Neural progenitor cell (in vitro differentiated cells): ENCODE results near the gene HEATR5B. TPM values are rescaled to one million over a fixed set of nuclear protein-coding genes. Genes with fewer than 3 reads are reported as not detected.

Source experiments
- DNase-seq: peaks from one replicate; pipeline ENCODE4 v3.0.0-alpha.2; 2016; ENCODE audit warnings: low spot score
- H2AFZ ChIP-seq: fragments of 200-600 bp; sonication (generic); replicated peaks from 2 replicates; pipeline ENCODE4 v1.6.1; 2016; ENCODE audit warnings: antibody characterized with exemption
- H3F3A ChIP-seq: fragments of 200-600 bp; sonication (generic); 2 replicates; pipeline ENCODE4 v1.6.1; 2016; ENCODE audit warnings: antibody characterized with exemption, low read depth
- H3K27ac ChIP-seq: fragments of 200-600 bp; sonication (generic); 2 replicates; pipeline ENCODE4 v1.5.1; 2016; ENCODE audit warnings: mild to moderate bottlenecking
- H3K27me3 ChIP-seq: fragments of 200-600 bp; sonication (generic); 2 replicates; pipeline ENCODE4 v1.6.1; 2016; ENCODE audit warnings: mild to moderate bottlenecking, moderate library complexity
- H3K36me3 ChIP-seq: fragments of 200-600 bp; sonication (generic); 2 replicates; pipeline ENCODE4 v1.5.1; 2016
- H3K4me1 ChIP-seq: fragments of 200-600 bp; sonication (generic); 2 replicates; pipeline ENCODE4 v1.6.1; 2016; ENCODE audit warnings: mixed run types
- H3K4me2 ChIP-seq: fragments of 200-600 bp; sonication (generic); 2 replicates; pipeline ENCODE4 v1.6.1; 2016
- H3K4me3 ChIP-seq: fragments of 200-600 bp; sonication (generic); 2 replicates; pipeline ENCODE4 v1.5.1; 2016
- H3K79me2 ChIP-seq: fragments of 200-600 bp; sonication (generic); 2 replicates; pipeline ENCODE4 v1.6.1; 2016; ENCODE audit warnings: low read depth
- H3K9ac ChIP-seq: fragments of 200-600 bp; sonication (generic); 2 replicates; pipeline ENCODE4 v1.6.1; 2016
- H3K9me3 ChIP-seq: fragments of 200-600 bp; sonication (generic); 2 replicates; pipeline ENCODE4 v1.5.1; 2016; ENCODE audit warnings: low read depth
- H4K20me1 ChIP-seq: fragments of 200-600 bp; sonication (generic); 2 replicates; pipeline ENCODE4 v1.6.1; 2016; ENCODE audit warnings: low read depth
- H3K27ac Mint-ChIP-seq: 3 replicates; pipeline ENCODE4 v1.8.0; 2021; ENCODE audit warnings: mixed read lengths
- H3K27me3 Mint-ChIP-seq: 2 replicates; pipeline ENCODE4 v1.8.0; 2022; ENCODE audit warnings: low read depth, mild to moderate bottlenecking, inconsistent platforms, moderate library complexity, mixed read lengths; ENCODE audit not compliant: insufficient read depth
- H3K36me3 Mint-ChIP-seq: 3 replicates; pipeline ENCODE4 v1.8.0; 2021; ENCODE audit warnings: mixed read lengths
- H3K4me1 Mint-ChIP-seq: 3 replicates; pipeline ENCODE4 v1.8.0; 2021; ENCODE audit warnings: mixed read lengths
- H3K4me3 Mint-ChIP-seq: 3 replicates; pipeline ENCODE4 v1.8.0; 2021; ENCODE audit warnings: mild to moderate bottlenecking, moderate library complexity, mixed read lengths
- H3K9me3 Mint-ChIP-seq: 3 replicates; pipeline ENCODE4 v1.8.0; 2020; ENCODE audit warnings: mixed read lengths
- EZH2 ChIP-seq: fragments of 200-600 bp; sonication (generic); IDR thresholded peaks from 2 replicates; pipeline ENCODE4 v1.6.1; 2017; ENCODE audit warnings: antibody characterized with exemption, mild to moderate bottlenecking, moderate library complexity
- EZH2phosphoT487 ChIP-seq: fragments of 200-600 bp; sonication (generic); IDR thresholded peaks from 2 replicates; pipeline ENCODE4 v1.6.1; 2017; ENCODE audit warnings: antibody characterized with exemption
- total RNA-seq: library from RNA; depleted of rRNA; stranded (reverse); fragments of >200 nt; gene quantifications from 2 replicates; pipeline ENCODE4 v1.2.3, GENCODE V29; 2015; ENCODE audit warnings: low replicate concordance
- TF ChIP-seq, protein P1 (sequence below): fragments of 200-600 bp; sonication (generic); IDR thresholded peaks from 2 replicates; pipeline ENCODE4 v1.5.1; 2017; ENCODE audit warnings: antibody characterized with exemption, mild to moderate bottlenecking

HEATR5B gene
- total RNA-seq, 1 donor from 2014 or later: 23.7 TPM

DNA sequence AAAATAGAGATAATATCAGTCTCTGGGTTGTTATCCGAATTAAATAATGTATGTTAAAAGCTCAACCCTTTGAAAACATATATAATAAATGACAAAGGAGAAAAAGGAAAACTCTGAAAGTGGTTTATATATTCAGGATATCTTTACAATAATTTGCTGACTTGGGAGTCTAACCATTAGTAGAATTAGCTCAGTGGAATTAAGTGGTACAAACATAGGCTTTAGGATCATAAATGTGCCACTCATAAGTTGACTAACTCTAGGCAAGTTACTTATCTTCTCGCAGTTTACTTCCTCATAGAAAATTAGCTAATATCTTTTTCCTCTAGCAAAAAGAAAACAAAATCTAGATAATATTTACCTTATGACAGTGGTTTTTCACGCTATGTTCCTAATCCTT, 44.6 kb downstream of the HEATR5B start:
- H3K27ac ChIP-seq: no peak overlapping the region
- no peak overlapping the region for H3K4me3 ChIP-seq
- no peaks in the 10 kb centered on the region for H3K36me3 ChIP-seq
- H3K4me2 ChIP-seq: no peak overlapping the region
- H3K27me3 ChIP-seq: no peaks in the 10 kb centered on the region
- Mint-ChIP-seq H3K9me3 (no peaks in the 10 kb centered on the region), H3K27ac (no peak overlapping the region), H3K27me3 (no peaks in the 10 kb centered on the region), H3K4me3 (no peak overlapping the region), H3K36me3 (peaks cover 8% of the 10 kb centered on the region), H3K4me1 (no peaks in the 10 kb centered on the region)
- no peaks in the 10 kb centered on the region for H3K9me3 ChIP-seq
- no peaks in the 10 kb centered on the region for H3K79me2 ChIP-seq
- no peaks in the 10 kb centered on the region for H4K20me1 ChIP-seq
- H3K4me1 ChIP-seq: no peaks in the 10 kb centered on the region
- DNase-seq: no peak
- H3K9ac ChIP-seq: no peak overlapping the region
- TF ChIP-seq EZH2phosphoT487: no peak
- no peak overlapping the region for H2AFZ ChIP-seq
- H3F3A ChIP-seq: no peaks in the 10 kb centered on the region

DNA sequence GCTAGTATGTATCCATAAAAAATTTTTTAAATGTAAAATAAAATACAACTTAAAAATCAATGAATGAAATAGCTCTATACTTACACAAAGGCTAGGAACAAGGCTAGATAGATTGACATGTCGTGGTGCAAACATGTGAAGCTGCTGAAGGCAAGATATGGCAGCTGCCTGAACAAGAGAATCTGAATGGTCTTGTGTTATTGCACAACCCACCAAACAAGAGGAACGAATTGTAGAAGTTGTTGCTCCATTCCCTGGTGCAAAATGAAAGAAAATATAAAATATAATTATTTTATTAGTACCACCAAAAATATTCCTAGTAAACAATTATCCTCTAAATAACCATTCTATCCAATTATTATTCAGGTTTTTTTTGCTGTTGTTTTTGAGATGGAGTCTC, 46.4 kb downstream of the HEATR5B start:
- H3K36me3 Mint-ChIP-seq: peaks cover 9% of the 10 kb centered on the region
- no peaks in the 10 kb centered on the region for H3K9me3 ChIP-seq
- no peak for TF ChIP-seq EZH2
- TF ChIP-seq EZH2phosphoT487: no peak
- TF ChIP-seq, protein P1, sequence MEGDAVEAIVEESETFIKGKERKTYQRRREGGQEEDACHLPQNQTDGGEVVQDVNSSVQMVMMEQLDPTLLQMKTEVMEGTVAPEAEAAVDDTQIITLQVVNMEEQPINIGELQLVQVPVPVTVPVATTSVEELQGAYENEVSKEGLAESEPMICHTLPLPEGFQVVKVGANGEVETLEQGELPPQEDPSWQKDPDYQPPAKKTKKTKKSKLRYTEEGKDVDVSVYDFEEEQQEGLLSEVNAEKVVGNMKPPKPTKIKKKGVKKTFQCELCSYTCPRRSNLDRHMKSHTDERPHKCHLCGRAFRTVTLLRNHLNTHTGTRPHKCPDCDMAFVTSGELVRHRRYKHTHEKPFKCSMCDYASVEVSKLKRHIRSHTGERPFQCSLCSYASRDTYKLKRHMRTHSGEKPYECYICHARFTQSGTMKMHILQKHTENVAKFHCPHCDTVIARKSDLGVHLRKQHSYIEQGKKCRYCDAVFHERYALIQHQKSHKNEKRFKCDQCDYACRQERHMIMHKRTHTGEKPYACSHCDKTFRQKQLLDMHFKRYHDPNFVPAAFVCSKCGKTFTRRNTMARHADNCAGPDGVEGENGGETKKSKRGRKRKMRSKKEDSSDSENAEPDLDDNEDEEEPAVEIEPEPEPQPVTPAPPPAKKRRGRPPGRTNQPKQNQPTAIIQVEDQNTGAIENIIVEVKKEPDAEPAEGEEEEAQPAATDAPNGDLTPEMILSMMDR: no peak
- no peak overlapping the region for H3K27ac Mint-ChIP-seq
- no peaks in the 10 kb centered on the region for H3K27me3 ChIP-seq
- DNase-seq: no peak
- no peaks in the 10 kb centered on the region for H3K9me3 Mint-ChIP-seq
- no peak overlapping the region for H3K27ac ChIP-seq
- H3K4me2 ChIP-seq: no peak overlapping the region
- no peaks in the 10 kb centered on the region for H3K79me2 ChIP-seq
- no peaks in the 10 kb centered on the region for H4K20me1 ChIP-seq
- no peaks in the 10 kb centered on the region for H3F3A ChIP-seq
- H3K4me1 ChIP-seq: no peaks in the 10 kb centered on the region
- no peak overlapping the region for H3K9ac ChIP-seq
- no peaks in the 10 kb centered on the region for H3K4me1 Mint-ChIP-seq
- no peaks in the 10 kb centered on the region for H3K36me3 ChIP-seq
- H2AFZ ChIP-seq: no peak overlapping the region
- H3K4me3 ChIP-seq: no peak overlapping the region
- no peaks in the 10 kb centered on the region for H3K27me3 Mint-ChIP-seq
- no peak overlapping the region for H3K4me3 Mint-ChIP-seq

DNA sequence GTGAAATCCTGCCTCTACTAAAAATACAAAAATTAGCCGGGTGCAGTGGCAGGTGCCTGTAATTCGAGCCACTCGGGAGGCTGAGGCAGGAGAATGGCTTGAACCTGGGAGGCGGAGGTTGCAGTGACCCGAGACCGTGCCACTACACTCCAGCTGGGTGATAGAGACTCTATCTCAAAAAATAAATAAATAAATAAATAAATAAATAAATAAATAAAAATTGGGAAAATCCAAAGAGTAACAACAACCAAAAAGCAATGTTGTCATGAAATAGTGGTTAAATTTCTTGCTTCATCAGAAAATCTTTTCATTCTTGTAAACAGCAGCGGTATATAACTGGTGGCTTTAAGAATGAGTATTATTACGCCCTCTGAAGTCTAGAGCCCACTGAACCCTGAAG, 54.4 kb downstream of the HEATR5B start:
- H3K36me3 Mint-ChIP-seq: peaks cover 13% of the 10 kb centered on the region
- no peaks in the 10 kb centered on the region for H3F3A ChIP-seq
- no peaks in the 10 kb centered on the region for H3K27me3 Mint-ChIP-seq
- no peaks in the 10 kb centered on the region for H3K4me1 Mint-ChIP-seq
- no peak overlapping the region for H3K27ac ChIP-seq
- no peaks in the 10 kb centered on the region for H3K79me2 ChIP-seq
- H3K4me2 ChIP-seq: no peak overlapping the region
- no peaks in the 10 kb centered on the region for H3K4me1 ChIP-seq
- no peaks in the 10 kb centered on the region for H3K9me3 Mint-ChIP-seq
- TF ChIP-seq, protein P1: no peak
- TF ChIP-seq EZH2phosphoT487 (no peak), EZH2 (no peak)
- no peak for DNase-seq
- H4K20me1 ChIP-seq: no peaks in the 10 kb centered on the region
- no peaks in the 10 kb centered on the region for H3K9me3 ChIP-seq
- no peak overlapping the region for H2AFZ ChIP-seq
- no peak overlapping the region for H3K9ac ChIP-seq
- H3K27me3 ChIP-seq: no peaks in the 10 kb centered on the region
- H3K4me3 ChIP-seq: no peak overlapping the region
- H3K27ac Mint-ChIP-seq: no peak overlapping the region
- peaks cover 6% of the 10 kb centered on the region for H3K36me3 ChIP-seq
- H3K4me3 Mint-ChIP-seq: no peak overlapping the region

DNA sequence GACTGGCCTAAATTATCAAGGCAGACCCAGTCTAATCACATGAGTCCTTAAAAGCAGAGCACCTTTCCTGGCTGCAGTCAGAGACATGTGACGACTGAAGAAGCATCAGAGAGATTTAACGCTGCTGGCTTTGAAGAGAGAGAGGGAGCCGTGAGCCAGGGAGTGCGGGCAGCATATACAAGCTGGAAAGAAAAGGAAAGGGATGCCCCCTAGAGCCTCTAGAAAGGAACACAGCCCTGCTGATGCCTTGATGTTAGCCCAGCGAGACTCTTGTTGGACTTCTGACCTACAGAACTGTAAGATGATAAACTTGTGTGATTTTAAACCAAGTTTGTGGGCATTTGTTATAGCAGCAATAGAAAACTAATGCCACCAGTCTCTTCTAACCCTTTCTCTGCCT, 58.1 kb downstream of the HEATR5B start:
- peak; percentile 29 for DNase-seq
- no peaks in the 10 kb centered on the region for H3K27me3 Mint-ChIP-seq

More for the DNA sequence above, 58.1 kb downstream of the HEATR5B start:
- no peak overlapping the region for H3K9ac ChIP-seq
- H3K36me3 ChIP-seq: no peaks in the 10 kb centered on the region
- H3K9me3 Mint-ChIP-seq: no peaks in the 10 kb centered on the region
- H3K4me2 ChIP-seq: no peak overlapping the region
- H3K4me1 Mint-ChIP-seq: no peaks in the 10 kb centered on the region
- H3K36me3 Mint-ChIP-seq: peaks cover 12% of the 10 kb centered on the region
- no peaks in the 10 kb centered on the region for H3K79me2 ChIP-seq
- H3K4me1 ChIP-seq: no peaks in the 10 kb centered on the region
- no peak overlapping the region for H3K27ac Mint-ChIP-seq
- H2AFZ ChIP-seq: no peak overlapping the region
- H3K4me3 Mint-ChIP-seq: no peak overlapping the region
- no peak overlapping the region for H3K4me3 ChIP-seq
- no peaks in the 10 kb centered on the region for H3K27me3 ChIP-seq
- no peak overlapping the region for H3K27ac ChIP-seq
- H4K20me1 ChIP-seq: no peaks in the 10 kb centered on the region
- H3K9me3 ChIP-seq: no peaks in the 10 kb centered on the region
- no peak for TF ChIP-seq EZH2
- TF ChIP-seq EZH2phosphoT487: no peak
- TF ChIP-seq, protein P1: peak; percentile 41
- H3F3A ChIP-seq: no peaks in the 10 kb centered on the region
